Measurements from ENCODE around the gene VPS37D.
A peak's percentile ranks its signal among the peaks of the same experiment; 100 is the strongest.

Gene VPS37D

DNA sequence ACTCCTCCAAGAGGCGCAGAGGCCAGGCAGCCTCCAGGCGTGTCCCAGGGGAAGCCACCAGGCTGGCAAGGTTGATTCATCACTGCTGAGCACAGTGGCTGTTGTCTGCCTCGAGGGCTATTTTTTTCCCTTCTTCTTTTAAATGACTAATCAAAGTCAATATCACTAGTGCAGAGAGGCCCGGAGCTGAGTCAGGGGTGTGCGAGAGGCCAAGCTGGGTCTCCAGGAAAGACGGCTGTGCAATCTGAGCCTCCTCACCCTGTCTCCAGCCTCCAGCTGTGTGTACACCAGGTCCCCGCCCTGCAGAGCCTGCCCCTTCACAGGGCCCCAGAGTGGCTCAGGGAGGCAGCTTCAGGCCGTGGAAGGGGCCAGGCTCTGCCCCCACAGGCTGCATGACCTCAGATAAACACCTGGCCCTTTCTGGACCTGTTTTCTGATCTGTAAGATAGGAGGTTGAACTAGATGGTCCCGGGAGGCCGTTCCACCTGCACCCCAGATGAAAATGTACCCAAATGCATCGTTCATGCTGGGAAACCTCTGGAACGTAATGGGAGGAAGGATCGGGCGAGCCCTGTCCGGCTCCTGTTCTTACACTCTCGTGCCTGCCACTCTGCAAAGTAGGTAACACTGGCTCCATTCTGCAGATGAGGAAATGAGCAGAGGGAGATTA is 48.2 kb downstream of the VPS37D start:
- peak overlapping the region; percentile 52 for H3K27ac ChIP-seq
- TF ChIP-seq, protein P1, sequence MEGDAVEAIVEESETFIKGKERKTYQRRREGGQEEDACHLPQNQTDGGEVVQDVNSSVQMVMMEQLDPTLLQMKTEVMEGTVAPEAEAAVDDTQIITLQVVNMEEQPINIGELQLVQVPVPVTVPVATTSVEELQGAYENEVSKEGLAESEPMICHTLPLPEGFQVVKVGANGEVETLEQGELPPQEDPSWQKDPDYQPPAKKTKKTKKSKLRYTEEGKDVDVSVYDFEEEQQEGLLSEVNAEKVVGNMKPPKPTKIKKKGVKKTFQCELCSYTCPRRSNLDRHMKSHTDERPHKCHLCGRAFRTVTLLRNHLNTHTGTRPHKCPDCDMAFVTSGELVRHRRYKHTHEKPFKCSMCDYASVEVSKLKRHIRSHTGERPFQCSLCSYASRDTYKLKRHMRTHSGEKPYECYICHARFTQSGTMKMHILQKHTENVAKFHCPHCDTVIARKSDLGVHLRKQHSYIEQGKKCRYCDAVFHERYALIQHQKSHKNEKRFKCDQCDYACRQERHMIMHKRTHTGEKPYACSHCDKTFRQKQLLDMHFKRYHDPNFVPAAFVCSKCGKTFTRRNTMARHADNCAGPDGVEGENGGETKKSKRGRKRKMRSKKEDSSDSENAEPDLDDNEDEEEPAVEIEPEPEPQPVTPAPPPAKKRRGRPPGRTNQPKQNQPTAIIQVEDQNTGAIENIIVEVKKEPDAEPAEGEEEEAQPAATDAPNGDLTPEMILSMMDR (IDR thresholded peaks at IDR 0.05) = no peak
- TF ChIP-seq ZFX (IDR thresholded peaks at IDR 0.05; ENCODE audit: borderline replicate concordance) = no peak

DNA sequence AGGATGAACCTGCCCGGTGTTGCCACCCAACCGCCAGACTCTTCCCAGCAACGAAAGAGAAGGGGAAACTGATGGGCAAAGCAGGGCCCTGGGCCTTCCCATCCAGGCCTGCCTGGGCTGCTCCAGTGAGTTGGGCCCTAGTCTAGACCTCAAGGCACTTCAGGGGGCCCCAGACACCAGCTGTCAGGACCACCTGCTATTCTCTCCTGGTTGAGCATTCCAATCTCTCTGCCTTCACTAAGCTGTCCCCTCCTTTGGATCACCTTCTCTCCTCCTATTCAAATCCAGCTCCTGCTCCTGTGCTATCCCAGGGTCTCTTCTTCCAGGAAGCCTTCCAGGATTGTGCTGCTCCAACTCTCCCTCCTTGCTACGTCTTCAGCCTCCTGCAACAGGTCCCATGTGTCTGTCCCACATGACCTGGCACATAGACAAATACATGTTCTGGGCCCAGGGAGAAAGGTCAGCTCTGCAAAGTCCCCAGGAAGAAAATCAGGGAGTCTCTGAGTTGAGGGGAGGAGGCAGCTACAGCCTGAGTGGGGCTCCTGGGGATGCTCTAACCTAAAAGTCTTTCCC is 48.8 kb downstream of the VPS37D start:
- TF ChIP-seq ZFX (IDR thresholded peaks at IDR 0.05; ENCODE audit: borderline replicate concordance) = no peak
- TF ChIP-seq, protein P1 (IDR thresholded peaks at IDR 0.05) = no peak
- peak overlapping the region; percentile 52 for H3K27ac ChIP-seq

DNA sequence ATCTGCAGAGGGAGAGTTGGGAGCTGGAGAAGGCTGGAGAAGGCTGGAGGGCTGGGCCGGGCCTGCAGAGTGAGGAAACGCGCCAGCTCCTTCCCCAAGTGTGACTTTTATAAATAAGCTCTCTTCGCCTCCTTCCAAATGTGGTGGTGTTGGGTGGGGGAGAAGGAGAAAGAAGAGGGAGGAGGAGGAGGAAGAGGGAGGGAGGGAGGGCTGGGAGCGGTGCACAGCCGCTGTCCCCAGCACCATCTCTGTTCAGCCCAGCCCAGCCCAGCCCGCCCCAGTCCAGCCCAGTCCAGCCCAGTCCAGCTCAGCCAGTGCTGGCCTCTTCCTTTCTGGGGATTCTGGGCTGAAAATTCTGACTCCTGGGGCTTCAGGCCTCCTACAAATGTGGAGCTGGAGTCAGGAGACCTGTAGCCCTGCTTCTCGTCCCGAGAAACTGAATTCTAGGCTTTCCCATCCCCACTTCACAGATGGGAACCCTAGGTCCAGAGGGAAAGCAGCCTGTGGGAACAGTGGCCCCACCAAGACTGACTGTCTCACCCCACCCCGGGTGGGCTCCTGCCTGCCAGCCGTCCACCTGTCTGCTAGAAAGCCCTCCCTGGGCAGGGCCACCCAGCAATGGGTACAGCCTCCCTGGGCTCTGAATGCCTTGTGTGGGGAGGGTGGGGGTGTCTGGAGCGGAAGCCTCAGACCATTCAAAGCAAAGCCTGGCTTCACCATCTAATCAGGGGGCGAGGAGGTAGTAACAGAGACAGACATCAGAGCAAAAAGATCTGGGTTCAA is 49.6 kb downstream of the VPS37D start:
- 0 out of 2 replicates have a peak overlapping the region, but pooled peaks have one; percentile 52 for H3K27ac ChIP-seq
- TF ChIP-seq, protein P1 (IDR thresholded peaks at IDR 0.05) = no peak
- TF ChIP-seq ZFX (IDR thresholded peaks at IDR 0.05; ENCODE audit: borderline replicate concordance) = no peak

DNA sequence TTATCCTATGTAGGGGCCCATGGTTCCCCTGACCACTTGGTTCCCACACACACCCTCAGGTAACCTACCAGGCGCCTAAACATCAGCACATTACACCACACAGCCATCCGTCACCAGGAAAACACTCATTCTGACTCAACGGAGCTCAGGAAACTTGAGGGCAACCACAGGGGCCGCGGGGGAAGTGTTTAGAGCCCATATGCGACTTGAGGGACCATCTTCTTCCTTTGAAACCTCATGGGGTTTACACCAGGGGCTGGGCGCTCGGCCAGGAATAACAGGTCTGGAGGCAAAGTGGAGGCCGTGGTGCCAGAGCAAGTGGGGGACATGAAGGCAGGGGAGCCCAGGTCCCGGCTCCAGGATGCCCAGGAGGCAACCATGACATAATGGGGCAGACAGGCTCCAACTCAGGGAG is 50.4 kb downstream of the VPS37D start:
- TF ChIP-seq, protein P1 (IDR thresholded peaks at IDR 0.05) = no peak
- no peak for TF ChIP-seq ZFX (IDR thresholded peaks at IDR 0.05; ENCODE audit: borderline replicate concordance)
- H3K27ac ChIP-seq = 0 out of 2 replicates have a peak overlapping the region, but pooled peaks have one; percentile 18

DNA sequence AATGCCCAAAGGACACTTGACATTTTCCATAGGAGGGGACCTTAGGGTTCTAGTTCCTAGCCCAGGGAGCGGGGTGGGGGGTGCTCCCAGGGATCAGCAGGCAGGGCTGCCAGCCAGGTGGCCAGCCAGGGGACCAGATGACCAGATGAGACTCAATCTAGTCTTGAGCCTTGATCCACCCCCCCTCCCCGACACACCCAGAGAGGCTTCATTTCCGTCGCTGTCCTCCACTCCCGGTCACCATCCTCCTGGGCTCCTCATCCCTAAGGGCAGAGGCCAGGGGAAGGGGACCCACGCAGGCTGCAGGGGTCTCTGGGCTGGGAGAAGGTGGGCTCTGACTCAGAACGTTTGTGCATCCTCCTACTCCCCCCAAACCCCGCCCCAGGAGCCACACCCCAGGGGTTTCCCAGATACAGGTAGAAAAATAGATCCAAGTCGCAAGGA is 50.8 kb downstream of the VPS37D start:
- TF ChIP-seq ZFX (IDR thresholded peaks at IDR 0.05; ENCODE audit: borderline replicate concordance) = no peak
- TF ChIP-seq, protein P1 (IDR thresholded peaks at IDR 0.05) = no peak
- H3K27ac ChIP-seq = no peak overlapping the region

DNA sequence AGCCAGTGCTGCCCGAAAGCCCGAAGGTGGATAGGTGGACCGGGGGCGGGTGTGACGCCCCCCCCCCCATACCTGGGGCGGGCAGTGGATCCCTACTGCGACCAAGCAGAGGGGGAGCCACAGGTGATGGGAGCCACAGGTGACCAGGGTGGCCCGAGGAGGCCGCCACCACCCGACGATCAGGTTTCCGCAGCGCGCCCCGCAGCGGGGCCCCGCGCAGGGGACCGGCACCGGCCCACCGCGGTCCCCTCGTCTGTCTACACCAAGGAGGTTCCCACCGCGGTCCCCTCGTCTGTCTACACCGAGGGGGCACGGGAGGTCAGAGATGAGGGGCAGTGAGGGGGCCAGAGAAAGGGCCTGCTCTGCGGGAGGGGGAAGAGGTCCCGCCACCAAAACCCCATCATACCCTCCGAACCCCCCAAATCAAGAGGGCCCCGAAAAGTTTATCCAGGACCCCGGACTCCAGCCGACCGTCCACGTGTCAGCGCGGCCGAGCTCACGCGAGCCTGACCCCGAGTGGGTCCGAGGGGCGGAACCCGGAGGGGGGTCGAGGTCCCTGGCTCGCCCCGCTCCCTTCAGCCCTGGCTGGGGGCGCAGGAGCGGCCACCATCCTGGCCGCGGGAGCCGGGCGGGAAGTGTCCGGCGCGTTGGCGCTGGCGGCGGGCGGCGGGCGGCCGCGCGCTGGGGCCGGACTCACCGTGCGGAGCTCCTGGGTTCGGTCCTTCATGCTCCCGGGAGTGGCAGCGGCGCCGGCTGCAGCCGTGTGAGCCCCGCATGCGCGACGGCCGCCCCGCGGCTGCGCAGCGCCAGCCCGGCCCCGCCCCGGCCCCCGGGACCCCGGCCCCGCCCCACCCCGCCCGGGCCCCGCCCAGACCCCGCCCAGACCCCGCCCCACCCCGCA is 51.5 kb downstream of the VPS37D start, which contains the start of gene STX1A:
Gene STX1A, minus strand, starts transcription at position 765 of the 901 bp plus-strand sequence. Its CDS starts 38 bp downstream, at position 727.
- TF ChIP-seq ZFX (IDR thresholded peaks at IDR 0.05; ENCODE audit: borderline replicate concordance) = no peak
- TF ChIP-seq, protein P1 (IDR thresholded peaks at IDR 0.05) = no peak
- peak within 1 kb of the TSS; percentile 40; the same call in 1 of the 2 replicates for H3K27ac ChIP-seq
